HG02870 (cell line): ENCODE measurements around the gene CD8B2.
"Not testable (repeated sequence)": the region's sequence is repeated elsewhere in the genome, so short reads cannot be mapped to it uniquely, and the experiment has no call there.

Experiments used
- ATAC-seq: cut with Tn5 transposase; IDR thresholded peaks from one replicate; pipeline ENCODE4 v1.9.1; 2021; ENCODE audit warnings: mild to moderate bottlenecking, moderate library complexity; ENCODE audit not compliant: unreplicated experiment

Gene CD8B2

DNA sequence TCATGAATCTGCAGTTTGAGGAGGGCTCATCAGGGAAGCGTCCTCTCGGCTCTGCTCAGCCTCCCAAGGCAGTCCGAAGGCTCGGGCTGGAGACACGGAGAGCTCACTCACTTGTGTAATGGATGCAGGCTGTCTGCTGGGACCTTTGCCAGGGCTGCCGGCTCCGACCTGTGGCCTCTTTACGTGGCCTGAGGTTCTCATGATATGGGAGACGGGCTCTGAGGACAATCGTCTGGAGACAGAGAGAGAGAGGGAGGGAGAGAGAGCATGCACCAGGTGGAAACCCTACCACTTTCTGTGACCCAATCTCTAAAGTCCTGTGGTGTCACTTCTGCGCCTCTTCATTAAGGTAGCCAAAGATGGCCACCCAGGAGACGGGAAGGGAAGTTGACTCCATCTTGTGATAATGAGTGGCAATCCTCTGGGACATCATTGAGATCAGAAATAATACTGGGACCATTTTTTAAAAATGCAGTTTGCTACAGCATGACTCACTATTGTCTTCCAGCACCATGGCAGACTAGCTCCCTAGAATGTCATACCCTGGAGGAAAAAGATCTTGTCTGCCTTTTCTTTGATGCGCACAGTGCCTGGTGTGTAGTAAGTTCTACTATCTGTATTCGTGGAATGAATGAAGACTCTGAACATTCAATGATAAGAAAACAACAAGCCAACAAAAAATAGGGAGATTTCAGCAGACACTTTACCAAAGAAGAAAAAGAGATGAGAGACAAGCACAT lies 60.2 kb downstream of the CD8B2 start:
- no peak for ATAC-seq

- ATAC-seq: no peak
Measured at GRCh38 chr2:106551417-106552130, 64.4 kb downstream of the CD8B2 start.

DNA sequence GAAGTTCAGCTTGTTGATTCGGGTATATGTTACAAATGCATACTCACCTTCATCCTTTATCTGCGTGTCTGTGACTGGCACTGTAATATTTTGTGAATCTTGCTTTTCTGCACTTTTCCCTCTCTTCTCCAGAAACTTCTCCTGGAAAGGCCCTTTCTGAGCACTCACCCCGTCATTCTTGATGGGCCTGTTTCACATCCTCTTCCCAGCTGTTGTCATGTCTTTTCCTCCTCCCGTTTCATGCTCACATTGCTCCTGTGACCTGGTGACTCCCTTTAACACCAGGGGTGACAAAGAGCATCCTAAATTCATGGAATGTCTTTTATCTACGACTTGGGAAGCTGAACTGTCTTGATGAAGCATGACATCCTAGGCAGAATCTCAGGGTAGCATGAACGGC lies 65.8 kb downstream of the CD8B2 start:
- ATAC-seq: no peak

DNA sequence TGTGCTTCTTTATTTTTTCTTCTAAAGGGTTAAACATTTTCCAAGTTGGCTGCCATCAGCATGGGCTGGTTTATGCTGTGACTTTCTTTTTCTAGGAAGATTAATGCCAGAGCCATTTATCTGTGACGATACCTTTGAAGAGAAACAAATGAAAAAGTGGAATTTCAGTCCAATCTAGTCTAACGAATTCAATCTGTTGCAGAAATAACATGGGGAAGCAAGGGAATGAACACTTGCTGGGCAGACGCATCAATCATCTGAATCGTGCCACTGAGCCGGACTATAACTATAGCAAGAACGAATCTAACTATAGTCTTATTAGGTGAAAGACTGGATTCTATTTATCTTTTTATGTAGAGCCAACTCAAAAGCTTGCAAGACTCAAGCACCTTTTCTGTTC lies 66.2 kb downstream of the CD8B2 start:
- ATAC-seq: no peak

DNA sequence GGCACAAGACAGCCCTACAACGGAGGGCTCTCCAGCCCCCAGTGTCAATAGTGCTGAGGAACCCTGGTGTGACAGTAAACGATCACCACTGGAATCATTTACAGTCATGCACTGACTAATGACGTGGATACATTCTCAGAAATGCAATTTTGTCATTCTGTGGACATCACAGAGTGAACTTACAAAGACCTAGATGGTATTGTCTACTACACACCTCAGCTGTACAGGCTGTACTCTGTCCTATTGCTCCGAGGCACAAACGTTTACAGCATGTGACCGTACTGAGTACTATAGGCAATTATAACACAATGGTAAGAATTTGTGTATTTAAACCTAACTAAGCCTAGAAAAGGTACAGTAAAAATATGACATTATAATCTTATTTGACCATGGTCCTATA lies 67.2 kb downstream of the CD8B2 start:
- ATAC-seq: no peak

DNA sequence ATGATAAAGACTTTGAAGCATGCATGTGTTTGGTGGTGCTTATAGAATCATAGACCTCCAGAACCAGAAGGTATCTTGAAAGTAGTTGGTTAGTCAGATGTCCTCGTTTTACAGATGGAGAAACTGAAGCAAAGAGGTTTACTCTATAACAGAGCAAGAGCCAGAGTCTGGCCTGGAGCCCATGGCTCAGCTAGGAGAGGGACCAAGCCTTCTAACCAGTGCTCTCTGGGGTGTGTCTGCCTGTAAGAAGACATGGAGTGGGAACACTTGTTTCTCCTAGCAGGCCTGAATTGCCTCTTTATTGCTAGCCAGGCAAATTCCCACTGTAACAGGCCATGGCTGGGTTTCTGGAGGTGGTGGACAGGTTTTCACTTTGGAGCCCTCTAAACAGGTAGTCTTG lies 67.9 kb downstream of the CD8B2 start:
- no peak for ATAC-seq

DNA sequence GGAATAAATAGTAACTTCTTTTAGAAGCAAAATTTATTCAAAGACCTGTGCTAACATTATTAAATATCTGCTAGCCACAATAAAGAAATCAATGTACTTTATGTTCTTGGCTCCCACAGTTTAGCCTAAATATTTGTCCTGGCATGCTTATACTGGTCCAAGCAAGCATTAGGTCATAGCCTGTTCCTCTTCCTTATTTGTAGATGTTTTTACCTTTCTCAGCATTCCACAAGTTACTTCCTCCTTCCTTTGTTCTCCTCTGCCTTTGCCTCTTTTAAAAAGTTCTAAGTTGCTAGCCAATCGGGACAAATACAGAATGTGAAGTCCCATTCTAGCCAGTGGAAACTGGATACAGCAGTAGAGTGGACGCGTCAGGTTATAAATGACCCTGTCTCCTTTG lies 72.6 kb downstream of the CD8B2 start:
- not testable (repeated sequence) for ATAC-seq

DNA sequence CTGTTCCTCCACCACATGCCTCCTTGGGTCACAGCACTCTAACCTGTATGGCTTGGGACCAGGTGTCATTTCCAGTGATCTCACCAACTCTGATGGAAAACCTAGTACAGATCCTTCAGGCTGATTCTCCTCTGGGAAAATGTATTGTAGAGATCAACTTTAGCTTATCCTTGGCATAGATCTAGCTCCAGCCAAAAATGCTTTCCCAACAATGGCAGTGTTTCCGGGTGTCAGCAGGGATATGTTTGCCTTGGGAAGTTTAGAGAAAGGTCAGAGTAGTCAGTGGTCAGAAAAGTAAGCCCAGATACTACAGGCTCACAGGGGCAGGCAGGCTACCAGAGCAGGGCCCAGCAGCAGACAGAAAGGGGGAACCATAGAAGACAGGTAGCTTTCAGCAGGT lies 73.6 kb downstream of the CD8B2 start:
- ATAC-seq: no peak

DNA sequence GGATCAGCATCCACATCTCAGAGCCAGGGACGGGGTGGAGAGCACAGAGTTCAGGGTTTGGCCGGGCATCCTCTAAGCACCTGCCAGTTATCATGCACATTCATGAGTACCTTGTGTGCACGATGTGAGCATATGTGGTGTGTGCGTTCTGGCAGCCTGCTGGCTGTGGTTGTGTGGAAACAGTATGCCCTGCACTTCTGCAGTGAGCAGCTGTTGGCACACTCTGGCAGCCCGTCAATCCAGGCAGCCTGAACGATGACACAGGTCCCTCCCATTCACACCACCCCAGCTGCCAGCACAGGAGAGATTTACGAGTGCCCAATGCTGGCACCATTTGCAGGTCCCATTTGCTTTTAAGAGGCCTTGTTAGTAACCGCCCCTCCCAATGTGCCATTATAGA lies 74.2 kb downstream of the CD8B2 start:
- ATAC-seq: no peak

- ATAC-seq: no peak
Measured at GRCh38 chr2:106561803-106562202, 74.6 kb downstream of the CD8B2 start.

GRCh38 chr2:106562268-106563186 lies 75.4 kb downstream of the CD8B2 start:
- ATAC-seq: no peak

GRCh38 chr2:106563195-106563594 lies 76.0 kb downstream of the CD8B2 start:
- ATAC-seq: no peak

DNA sequence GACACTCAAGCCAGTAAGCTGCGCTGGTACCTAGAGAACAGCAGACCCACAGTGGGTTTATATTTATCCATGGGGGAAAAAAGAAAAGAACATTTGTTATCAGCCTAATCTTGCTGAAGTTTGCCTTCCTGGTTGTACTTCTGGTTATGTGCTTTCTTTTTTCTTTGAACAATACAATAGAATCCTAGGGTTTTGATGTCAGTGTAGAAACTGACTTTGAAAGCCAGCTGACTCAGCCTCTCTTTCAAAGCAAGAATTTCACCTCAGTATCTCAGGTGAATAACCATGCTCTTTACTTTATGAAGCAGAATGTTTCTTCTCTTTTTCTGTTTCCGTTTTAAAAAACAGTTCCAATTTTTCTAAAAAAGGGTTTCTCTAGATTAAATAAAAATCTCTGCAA lies 78.4 kb downstream of the CD8B2 start:
- ATAC-seq: no peak

- ATAC-seq: no peak
Measured at GRCh38 chr2:106566050-106566449, 78.9 kb downstream of the CD8B2 start.

DNA sequence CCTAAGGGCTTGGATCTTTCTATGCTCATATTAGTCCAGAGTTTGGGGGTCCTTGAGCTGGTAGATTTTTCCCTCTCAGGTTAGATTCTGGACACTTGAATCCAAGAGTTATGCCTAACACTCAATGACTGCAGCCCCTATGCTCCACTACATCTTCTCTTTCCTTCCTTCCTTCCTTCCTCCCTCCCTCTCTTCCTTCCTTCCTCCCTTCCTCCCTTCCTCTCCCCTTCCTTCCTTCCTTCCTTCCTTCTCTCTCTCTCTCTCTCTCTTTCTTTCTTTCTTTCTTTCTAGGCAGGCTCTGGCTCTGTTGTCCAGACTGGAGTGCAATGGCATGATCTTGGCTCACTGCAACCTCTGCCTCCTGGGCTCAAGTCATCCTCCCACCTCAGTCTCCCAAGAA lies 79.3 kb downstream of the CD8B2 start:
- not testable (repeated sequence) for ATAC-seq

DNA sequence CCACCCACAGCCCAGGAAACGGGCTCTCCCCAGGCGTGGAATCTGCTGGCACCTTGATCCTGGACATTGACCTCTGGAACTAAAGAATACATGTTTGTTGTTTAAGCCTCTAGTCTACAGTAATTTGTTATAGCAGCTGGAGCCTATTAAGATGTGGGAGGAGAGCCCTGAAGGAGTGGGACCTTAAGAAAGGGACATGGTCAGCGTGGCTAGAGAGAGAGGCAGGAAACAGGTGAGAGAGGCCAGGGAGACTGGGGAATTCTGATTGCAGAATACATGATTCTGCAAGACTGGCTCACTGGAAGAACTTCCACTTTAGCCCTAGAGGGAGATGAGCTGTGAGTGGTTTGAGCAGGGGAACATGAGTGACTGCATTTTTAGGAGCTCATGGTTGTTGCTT lies 83.2 kb downstream of the CD8B2 start:
- ATAC-seq: no peak
